ENCODE measurements around the gene FOXO1. TPM values are rescaled to one million over a fixed set of nuclear protein-coding genes. Genes with fewer than 3 reads are reported as not detected.
A peak's percentile ranks its signal among the peaks of the same experiment; 100 is the strongest.

The FOXO1 gene
- total RNA-seq, 1 donor from 2014 or later = 31.7 TPM

GRCh38 chr13:40640202-40640601 lies 26.2 kb downstream of the FOXO1 start:
- peaks cover 15% of the 10 kb centered on the region for H3K4me1 Mint-ChIP-seq
- H3K27me3 Mint-ChIP-seq (ENCODE audit: low read depth) = no peaks in the 10 kb centered on the region
- H3K4me3 Mint-ChIP-seq = no peak overlapping the region
- no peaks in the 10 kb centered on the region for H3K36me3 Mint-ChIP-seq
- no peak for DNase-seq (ENCODE audit: low spot score in 2 of 2, unreplicated experiment in 2 of 2)
- H3K9me3 Mint-ChIP-seq = no peaks in the 10 kb centered on the region
- H3K27ac Mint-ChIP-seq = no peak overlapping the region
- no peak for TF ChIP-seq CTCF (IDR thresholded peaks at IDR 0.05; ENCODE audit: unreplicated experiment)

- H3K4me3 Mint-ChIP-seq = no peak overlapping the region
- peak overlapping the region; percentile 47 for H3K27ac Mint-ChIP-seq
- DNase-seq (ENCODE audit: low spot score in 2 of 2, unreplicated experiment in 2 of 2) = no peak
- H3K4me1 Mint-ChIP-seq = peaks cover 17% of the 10 kb centered on the region
- no peaks in the 10 kb centered on the region for H3K36me3 Mint-ChIP-seq
- no peaks in the 10 kb centered on the region for H3K27me3 Mint-ChIP-seq (ENCODE audit: low read depth)
- no peaks in the 10 kb centered on the region for H3K9me3 Mint-ChIP-seq
- no peak for TF ChIP-seq CTCF (IDR thresholded peaks at IDR 0.05; ENCODE audit: unreplicated experiment)
Observed at GRCh38 chr13:40639221-40639681, 27.2 kb downstream of the FOXO1 start.

DNA sequence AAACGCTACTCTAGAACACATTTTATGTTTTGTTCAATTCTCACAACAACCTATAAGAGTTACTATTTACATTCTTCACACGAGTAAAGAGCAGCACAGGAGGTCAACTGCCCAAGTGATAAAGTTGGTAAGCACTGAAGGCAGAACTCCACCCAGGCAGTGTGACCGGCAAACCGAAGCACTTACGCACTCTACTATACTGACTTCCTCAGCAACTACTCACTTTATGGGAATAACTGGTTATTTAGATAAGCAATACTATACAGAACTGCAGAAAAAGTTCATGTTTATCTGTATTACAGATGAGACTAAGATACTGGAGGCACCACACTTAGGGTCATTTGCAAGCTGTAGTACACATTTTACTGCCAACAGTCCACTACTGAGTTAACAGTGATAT lies 28.8 kb downstream of the FOXO1 start:
- peaks cover 19% of the 10 kb centered on the region for H3K4me1 Mint-ChIP-seq
- H3K9me3 Mint-ChIP-seq = no peaks in the 10 kb centered on the region
- no peak for TF ChIP-seq CTCF (IDR thresholded peaks at IDR 0.05; ENCODE audit: unreplicated experiment)
- no peaks in the 10 kb centered on the region for H3K36me3 Mint-ChIP-seq
- no peak overlapping the region for H3K4me3 Mint-ChIP-seq
- DNase-seq (ENCODE audit: low spot score in 2 of 2, unreplicated experiment in 2 of 2) = no peak
- peak overlapping the region; percentile 28 for H3K27ac Mint-ChIP-seq
- H3K27me3 Mint-ChIP-seq (ENCODE audit: low read depth) = no peaks in the 10 kb centered on the region

DNA sequence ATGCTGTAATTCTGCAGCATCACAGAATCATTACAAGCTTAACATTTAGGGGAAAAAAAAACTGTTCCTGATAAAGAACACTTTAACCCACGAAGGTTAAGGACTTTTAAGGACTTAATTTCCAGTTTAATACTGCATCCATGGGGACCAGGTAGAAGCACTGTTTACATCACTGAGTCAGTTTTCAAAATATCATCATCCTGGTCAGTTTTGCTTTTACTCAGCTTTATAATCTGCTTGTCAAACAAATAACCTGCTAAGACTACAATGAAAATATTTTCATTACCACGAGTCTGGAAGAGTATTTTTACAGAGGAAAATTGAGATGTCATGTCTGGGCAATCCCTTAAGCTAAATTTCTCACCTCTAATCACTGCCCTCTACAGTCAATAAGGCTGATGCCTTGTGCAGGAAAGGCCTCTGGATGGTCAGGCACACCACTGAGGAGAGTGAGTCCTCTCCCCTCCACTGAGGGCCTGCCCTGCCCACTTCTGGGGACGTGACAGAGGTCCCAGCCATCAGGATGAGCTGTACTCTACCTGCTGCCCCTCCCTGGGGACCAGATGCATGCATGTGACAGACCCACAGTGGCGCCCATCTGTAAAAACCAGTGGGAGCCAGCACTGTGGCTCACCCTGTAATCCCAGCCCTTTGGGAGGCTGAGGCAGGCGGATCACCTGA lies 31.0 kb downstream of the FOXO1 start:
- no peaks in the 10 kb centered on the region for H3K27me3 Mint-ChIP-seq (ENCODE audit: low read depth)
- no peak overlapping the region for H3K4me3 Mint-ChIP-seq
- H3K27ac Mint-ChIP-seq = no peak overlapping the region

GRCh38 chr13:40632915-40633314 lies 33.5 kb downstream of the FOXO1 start:
- TF ChIP-seq CTCF (IDR thresholded peaks at IDR 0.05; ENCODE audit: unreplicated experiment) = no peak
- DNase-seq (ENCODE audit: low spot score in 2 of 2, unreplicated experiment in 2 of 2) = no peak
- Mint-ChIP-seq H3K4me3 (no peak overlapping the region), H3K27me3 (ENCODE audit: low read depth) (no peaks in the 10 kb centered on the region), H3K4me1 (peaks cover 19% of the 10 kb centered on the region), H3K27ac (no peak overlapping the region), H3K36me3 (peaks cover 8% of the 10 kb centered on the region), H3K9me3 (peaks cover 5% of the 10 kb centered on the region)

More for the DNA sequence above, 31.0 kb downstream of the FOXO1 start:
- Mint-ChIP-seq H3K4me1 (peaks cover 19% of the 10 kb centered on the region), H3K36me3 (peaks cover 5% of the 10 kb centered on the region), H3K9me3 (peaks cover 5% of the 10 kb centered on the region)
- no peak for TF ChIP-seq CTCF (IDR thresholded peaks at IDR 0.05; ENCODE audit: unreplicated experiment)
- DNase-seq (ENCODE audit: low spot score in 2 of 2, unreplicated experiment in 2 of 2) = no peak
